NT2/D1 (cell line): ENCODE results near the gene GNA12.

Experiments used
- DNase-seq: peaks from one replicate; pipeline ENCODE4 v3.0.0-alpha.2; 2011; ENCODE audit warnings: low read depth, low spot score
- H3K27me3 ChIP-seq: 2 replicates; pipeline ENCODE4 v1.6.0; 2011; ENCODE audit warnings: mild to moderate bottlenecking; ENCODE audit not compliant: insufficient read length, insufficient read depth
- H3K36me3 ChIP-seq: 2 replicates; pipeline ENCODE4 v1.6.1; 2011; ENCODE audit warnings: mild to moderate bottlenecking, low read length, mixed read lengths; ENCODE audit not compliant: insufficient read depth, insufficient read length
- H3K4me1 ChIP-seq: 2 replicates; pipeline ENCODE4 v1.5.1; 2011; ENCODE audit not compliant: insufficient read depth, insufficient read length
- H3K4me3 ChIP-seq: 2 replicates; pipeline ENCODE4 v1.5.1; 2011; ENCODE audit warnings: low read depth; ENCODE audit not compliant: insufficient read length
- H3K9ac ChIP-seq: 2 replicates; pipeline ENCODE4 v1.6.0; 2011; ENCODE audit warnings: low read depth; ENCODE audit not compliant: insufficient read length
- H3K9me3 ChIP-seq: 2 replicates; pipeline ENCODE4 v1.5.1; 2011; ENCODE audit warnings: mild to moderate bottlenecking, low read length; ENCODE audit not compliant: insufficient read depth
- SUZ12 ChIP-seq: IDR thresholded peaks from 2 replicates; pipeline ENCODE4 v1.6.1; 2011; ENCODE audit not compliant: insufficient read length, insufficient read depth; ENCODE audit errors: extremely low read depth
- YY1 ChIP-seq: IDR thresholded peaks from 2 replicates; pipeline ENCODE4 v1.6.1; 2011; ENCODE audit not compliant: insufficient read length, insufficient read depth
- ZNF274 ChIP-seq: IDR thresholded peaks from 2 replicates; pipeline ENCODE4 v1.6.1; 2011; ENCODE audit warnings: mild to moderate bottlenecking, low read depth, low read length

Gene GNA12

DNA sequence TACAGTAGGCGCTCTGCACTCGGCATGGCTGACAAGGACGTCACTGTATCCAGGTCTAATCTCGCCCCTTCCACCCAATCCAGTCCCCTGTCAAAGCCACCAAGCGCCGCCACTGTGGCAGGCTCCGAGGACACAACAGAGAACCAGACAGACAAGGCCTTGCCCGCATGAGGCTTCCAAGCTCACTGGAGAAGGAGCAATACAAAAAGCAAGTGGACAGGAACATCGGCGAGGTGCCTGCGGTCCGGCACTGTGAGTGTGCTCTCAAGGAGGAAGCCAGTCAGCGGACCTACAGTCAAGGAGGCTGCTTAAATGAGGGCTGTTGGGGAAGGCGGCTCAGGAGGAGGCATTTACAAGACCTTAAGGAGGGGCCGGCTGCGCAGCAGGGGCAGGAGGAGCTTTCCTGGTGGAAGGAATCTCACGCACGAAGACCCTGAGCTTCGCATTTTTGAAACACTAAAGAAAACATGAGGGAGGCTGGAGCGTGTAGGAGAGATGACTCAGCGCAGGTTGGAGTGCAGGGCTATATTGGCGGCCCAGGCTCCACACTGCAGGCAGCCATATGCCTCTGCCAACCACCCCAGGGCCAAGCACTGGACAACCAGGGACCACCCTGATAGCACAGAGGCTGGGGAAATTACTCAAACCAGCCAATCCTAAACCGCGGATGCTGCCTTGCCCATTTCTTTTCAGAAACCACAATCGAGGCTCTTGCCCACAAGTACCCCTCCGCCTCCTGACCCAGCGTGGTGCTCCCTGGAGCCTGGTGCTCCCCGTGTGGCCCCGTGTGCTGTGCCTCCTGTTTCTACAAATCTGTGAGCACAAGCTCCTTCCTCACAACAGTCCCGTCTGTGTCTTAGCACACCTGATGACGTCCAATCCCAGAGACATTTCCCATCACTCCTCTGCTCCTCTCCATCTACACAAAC is 28.9 kb downstream of the GNA12 start:
- TF ChIP-seq SUZ12 (no peak), ZNF274 (no peak), YY1 (no peak)
- Histone ChIP-seq H3K27me3 (no peaks in the 10 kb centered on the region), H3K9ac (peak overlapping the region; percentile 14), H3K4me3 (no peak overlapping the region), H3K4me1 (peaks cover 19% of the 10 kb centered on the region), H3K9me3 (no peaks in the 10 kb centered on the region), H3K36me3 (peaks cover 17% of the 10 kb centered on the region)
- DNase-seq = no peak

DNA sequence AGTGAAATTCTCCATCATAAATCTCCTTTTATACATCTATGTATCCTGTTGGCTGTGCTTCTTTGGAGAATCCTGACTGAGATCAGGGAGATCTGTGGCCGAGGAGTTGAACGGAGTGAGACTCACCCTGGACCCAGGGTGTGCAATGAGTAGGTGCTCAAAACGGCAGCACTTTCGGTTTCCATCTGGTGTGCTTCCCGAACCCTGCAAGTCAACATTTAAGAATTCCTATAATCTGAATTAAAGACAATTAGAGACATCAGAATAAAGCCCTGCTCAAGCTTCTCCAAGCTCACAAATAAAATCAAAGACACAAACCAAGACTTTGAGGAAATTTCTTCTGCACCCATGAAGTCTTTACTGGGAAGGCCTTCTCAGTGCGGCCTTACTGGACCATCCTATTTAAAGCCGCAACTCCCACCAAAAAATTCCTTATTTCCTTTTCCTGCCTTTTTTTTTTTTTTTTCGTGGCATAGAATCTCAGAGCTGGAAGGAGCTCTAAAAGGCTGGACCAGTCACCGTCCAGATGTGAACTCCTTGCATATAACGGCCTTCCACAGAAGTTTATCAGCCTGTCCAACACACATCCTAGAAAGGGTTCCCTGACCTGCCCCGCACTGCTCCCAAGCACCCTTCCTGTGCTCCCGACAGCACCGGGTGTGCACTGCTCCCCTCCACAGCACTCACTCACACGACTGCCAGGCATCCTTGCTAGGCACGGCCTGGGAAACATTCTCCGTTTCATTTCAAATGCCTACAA is 29.7 kb downstream of the GNA12 start:
- H3K9ac ChIP-seq = peak overlapping the region; percentile 14
- DNase-seq = no peak

DNA sequence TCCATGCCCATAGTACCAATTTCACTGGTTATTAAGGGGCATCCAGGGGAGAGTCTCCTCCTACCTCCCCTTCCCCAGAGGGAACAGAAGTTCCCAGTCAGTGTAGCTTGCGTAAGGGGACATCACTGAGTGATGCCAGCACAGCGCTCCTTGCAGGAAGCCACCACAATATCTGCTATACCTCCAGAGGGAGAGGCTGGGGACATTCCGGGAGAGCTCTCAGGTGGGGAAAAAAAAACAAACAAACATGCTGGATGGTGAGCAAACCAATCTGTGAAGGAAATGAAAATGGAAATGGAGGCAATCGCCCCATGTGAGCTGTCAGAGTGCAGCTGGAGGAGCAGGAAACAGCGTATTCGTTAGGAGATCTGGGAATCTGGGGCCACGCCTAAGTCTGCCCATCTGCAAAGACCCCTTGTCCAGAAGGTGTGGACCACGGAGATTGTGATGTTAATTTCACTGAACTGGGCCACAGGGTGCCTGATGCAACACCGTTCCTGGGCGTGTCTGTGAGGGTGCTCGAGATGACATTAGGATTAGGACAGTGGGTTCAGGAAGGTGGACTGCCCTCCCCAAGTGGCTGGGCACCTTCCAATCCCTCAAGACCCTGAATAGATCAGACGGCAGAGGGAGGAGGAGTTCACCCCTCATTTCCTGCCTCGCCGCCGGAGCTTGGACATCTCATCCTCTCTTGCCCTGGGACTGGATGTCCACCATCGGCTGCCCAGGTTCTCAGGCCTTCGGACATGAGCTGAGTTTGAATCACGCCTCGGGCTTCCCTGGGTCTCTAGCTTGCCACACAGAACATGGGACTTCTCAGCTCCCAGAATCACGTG is 30.5 kb downstream of the GNA12 start:
- no peak overlapping the region for H3K9ac ChIP-seq
- H3K4me1 ChIP-seq = peaks cover 16% of the 10 kb centered on the region
- H3K27me3 ChIP-seq = no peaks in the 10 kb centered on the region
- DNase-seq = no peak
- H3K4me3 ChIP-seq = no peak overlapping the region
- peaks cover 17% of the 10 kb centered on the region for H3K36me3 ChIP-seq
- no peaks in the 10 kb centered on the region for H3K9me3 ChIP-seq
- no peak for TF ChIP-seq YY1
- TF ChIP-seq SUZ12 = no peak
- no peak for TF ChIP-seq ZNF274

More for the DNA sequence above, 29.7 kb downstream of the GNA12 start:
- TF ChIP-seq SUZ12 = no peak
- TF ChIP-seq YY1 = no peak
- TF ChIP-seq ZNF274 = no peak
- Histone ChIP-seq H3K4me3 (no peak overlapping the region), H3K36me3 (peaks cover 17% of the 10 kb centered on the region), H3K4me1 (peaks cover 19% of the 10 kb centered on the region), H3K9me3 (no peaks in the 10 kb centered on the region), H3K27me3 (no peaks in the 10 kb centered on the region)

GRCh38 chr7:2812831-2813230 is 31.3 kb downstream of the GNA12 start:
- Histone ChIP-seq H3K9ac (no peak overlapping the region), H3K36me3 (peaks cover 23% of the 10 kb centered on the region), H3K27me3 (no peaks in the 10 kb centered on the region), H3K4me3 (no peak overlapping the region), H3K9me3 (no peaks in the 10 kb centered on the region), H3K4me1 (peaks cover 21% of the 10 kb centered on the region)
- no peak for DNase-seq
- TF ChIP-seq SUZ12 = no peak
- TF ChIP-seq YY1 = no peak
- no peak for TF ChIP-seq ZNF274

DNA sequence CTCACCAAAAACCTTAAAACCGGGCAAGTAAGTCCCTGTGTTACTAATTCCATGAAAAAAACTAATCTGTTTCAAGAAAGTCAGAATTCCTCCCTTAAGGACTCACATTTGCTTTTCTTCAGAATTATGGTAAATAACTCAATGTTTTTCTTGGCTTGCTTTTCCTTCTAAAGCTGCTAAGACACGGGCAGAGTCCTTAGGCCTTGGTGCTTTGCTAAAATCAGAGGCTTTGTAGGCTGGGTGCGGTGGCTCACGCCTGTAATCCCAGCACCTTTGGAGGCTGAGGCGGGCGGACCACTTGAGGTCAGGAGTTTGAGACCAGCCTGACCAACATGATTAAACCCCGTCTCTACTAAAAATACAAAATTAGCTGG is 32.0 kb downstream of the GNA12 start:
- Histone ChIP-seq H3K4me3 (no peak overlapping the region), H3K27me3 (no peaks in the 10 kb centered on the region), H3K9me3 (no peaks in the 10 kb centered on the region), H3K36me3 (peaks cover 25% of the 10 kb centered on the region), H3K9ac (no peak overlapping the region), H3K4me1 (peaks cover 21% of the 10 kb centered on the region)
- DNase-seq = no peak
- TF ChIP-seq ZNF274 (no peak), SUZ12 (no peak), YY1 (no peak)

DNA sequence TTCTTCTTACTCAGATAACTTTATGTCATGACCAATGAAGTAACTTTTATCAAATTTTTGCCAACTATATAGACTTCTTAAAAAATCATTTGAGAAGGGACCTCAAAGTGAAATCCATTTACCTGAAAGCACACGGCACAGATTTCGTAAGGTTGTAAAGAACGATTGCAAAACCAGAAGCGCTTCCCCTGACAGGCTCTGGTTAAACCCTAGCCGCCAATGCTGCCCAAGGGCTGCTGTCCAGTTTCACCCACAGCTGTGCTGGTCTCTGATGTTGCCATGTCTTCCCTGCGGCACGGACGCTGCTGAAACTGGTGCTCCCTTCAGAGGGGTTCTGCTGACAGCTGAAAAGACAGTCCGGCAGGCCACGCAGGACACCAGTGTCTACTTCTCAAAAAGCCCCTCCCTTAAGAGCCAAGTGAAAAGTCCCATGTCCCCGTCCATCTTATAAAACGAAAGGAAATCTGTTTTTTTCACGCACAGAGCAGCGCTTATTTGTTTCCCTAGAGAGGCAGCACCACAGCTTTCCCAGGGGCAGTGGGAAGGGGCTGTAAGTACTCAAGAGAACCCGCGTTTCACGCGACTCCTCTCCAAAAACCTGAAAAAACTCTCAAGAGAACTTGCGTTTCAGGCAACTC is 32.5 kb downstream of the GNA12 start:
- Histone ChIP-seq H3K27me3 (no peaks in the 10 kb centered on the region), H3K9ac (no peak overlapping the region), H3K4me1 (peaks cover 21% of the 10 kb centered on the region), H3K9me3 (no peaks in the 10 kb centered on the region), H3K4me3 (no peak overlapping the region), H3K36me3 (peaks cover 25% of the 10 kb centered on the region)
- no peak for TF ChIP-seq SUZ12
- TF ChIP-seq ZNF274 = no peak
- TF ChIP-seq YY1 = no peak
- DNase-seq = no peak
